GM21515 (cell line): ENCODE data around the gene GOLT1B.
"Not testable (repeated sequence)": the region's sequence is repeated elsewhere in the genome, so short reads cannot be mapped to it uniquely, and the experiment has no call there.

ENCODE experiments used
- ATAC-seq: cut with Tn5 transposase; IDR thresholded peaks from one replicate; pipeline ENCODE4 v1.9.1; 2021; ENCODE audit not compliant: unreplicated experiment

The GOLT1B gene

GRCh38 chr12:21501258-21502163 is at the start of gene GOLT1B, which contains the start of gene RECQL:
Gene GOLT1B, plus strand, starts transcription at chr12:21501789. Its CDS starts 135 bp downstream, at chr12:21501924.
Gene RECQL, minus strand, starts transcription at chr12:21501635. Its CDS starts 2,065 bp downstream, at chr12:21499570.
- ATAC-seq = peak; percentile 98

DNA sequence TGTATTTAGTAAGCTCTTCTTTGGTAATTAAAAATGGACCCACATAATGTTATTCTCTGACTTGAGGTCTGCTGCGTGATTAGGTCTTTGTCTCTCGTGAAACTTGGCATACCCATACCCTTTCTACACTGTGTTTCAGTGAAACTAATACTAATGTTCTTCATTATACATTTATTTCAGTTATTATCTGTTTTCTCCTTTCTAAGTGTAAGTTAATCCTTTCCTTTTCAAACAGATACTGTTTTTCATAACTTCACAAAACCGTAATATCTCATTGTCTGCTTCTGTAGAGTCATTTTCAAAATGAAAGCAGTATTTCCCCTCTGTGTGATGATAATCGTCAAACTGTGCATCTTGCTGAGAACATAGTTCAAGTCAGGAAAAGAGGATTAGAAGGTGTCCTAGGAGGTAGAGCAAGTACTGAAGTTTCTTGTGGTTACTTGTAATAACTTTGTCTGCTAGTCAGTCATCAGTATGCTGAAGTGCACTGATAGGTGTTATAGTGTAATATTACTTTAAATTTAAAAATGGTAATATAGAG is 48.2 kb upstream of the GOLT1B start:
- ATAC-seq = peak; percentile 86

DNA sequence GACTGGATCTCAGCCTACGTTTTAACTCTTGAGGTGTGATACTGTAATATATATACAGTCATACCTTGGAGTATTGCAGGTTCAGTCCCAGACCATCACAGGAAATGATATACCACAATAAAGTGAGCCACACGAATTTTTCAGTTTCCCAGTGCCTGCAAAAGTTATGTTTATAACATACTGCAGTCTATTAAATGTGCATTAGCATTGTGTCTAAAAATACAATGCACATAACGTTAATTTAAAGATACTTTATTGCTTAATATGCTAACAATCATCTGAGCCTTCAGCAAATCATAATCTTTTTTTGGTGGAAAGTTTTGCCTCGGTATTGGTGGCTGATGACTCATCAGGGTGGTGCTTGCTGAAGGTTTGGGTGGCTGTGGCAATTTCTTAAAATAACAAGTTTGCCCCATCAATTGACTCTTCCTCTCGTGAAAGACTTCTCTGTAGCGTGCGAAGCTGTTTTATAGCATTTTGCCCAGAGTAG is 45.3 kb upstream of the GOLT1B start:
- ATAC-seq = no peak

DNA sequence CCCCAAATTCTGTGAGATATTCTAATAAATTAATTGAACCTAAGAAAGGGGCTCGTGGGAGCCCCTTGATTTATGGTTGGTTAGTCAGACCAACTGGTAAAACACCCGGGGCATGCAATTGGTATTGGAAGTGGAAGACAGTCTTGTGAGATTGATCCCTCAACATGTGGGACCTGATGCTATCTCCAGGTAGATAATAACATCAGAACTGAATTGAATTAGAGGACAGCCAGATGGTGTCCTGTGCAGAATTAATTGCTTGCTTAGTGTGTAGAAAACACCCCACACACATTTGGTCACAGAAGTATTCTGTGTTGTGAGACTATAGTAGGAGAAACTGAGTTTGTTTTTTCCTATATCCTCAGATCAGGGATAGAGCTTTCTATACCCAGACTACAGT is 42.1 kb upstream of the GOLT1B start:
- no peak for ATAC-seq

- ATAC-seq = not testable (repeated sequence)
These were observed 34.3 kb upstream of the GOLT1B start for GRCh38 chr12:21467334-21467733.

GRCh38 chr12:21471294-21471693 is 30.3 kb upstream of the GOLT1B start:
- ATAC-seq = no peak

GRCh38 chr12:21472197-21472823 is 29.3 kb upstream of the GOLT1B start:
- ATAC-seq = no peak

GRCh38 chr12:21475552-21475951 is 26.0 kb upstream of the GOLT1B start:
- no peak for ATAC-seq

DNA sequence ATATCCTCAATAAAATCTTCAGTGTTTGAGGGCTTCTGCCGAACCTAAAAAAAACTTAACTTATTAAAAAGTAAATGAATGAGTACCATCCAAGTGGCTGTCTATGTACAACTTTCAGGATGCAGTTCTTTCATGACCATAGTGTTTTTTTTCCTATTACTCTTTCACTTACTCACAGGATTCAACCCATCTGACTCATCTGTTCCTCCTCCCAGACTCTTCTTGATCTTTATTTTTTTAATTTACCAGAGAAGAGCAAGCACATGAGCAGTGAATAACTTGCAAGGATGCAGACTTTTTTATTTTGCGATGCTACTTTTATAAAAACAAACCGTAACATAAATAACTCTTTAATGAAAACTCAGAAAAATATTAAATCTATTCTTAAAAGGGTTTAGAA is 24.6 kb upstream of the GOLT1B start:
- no peak for ATAC-seq

DNA sequence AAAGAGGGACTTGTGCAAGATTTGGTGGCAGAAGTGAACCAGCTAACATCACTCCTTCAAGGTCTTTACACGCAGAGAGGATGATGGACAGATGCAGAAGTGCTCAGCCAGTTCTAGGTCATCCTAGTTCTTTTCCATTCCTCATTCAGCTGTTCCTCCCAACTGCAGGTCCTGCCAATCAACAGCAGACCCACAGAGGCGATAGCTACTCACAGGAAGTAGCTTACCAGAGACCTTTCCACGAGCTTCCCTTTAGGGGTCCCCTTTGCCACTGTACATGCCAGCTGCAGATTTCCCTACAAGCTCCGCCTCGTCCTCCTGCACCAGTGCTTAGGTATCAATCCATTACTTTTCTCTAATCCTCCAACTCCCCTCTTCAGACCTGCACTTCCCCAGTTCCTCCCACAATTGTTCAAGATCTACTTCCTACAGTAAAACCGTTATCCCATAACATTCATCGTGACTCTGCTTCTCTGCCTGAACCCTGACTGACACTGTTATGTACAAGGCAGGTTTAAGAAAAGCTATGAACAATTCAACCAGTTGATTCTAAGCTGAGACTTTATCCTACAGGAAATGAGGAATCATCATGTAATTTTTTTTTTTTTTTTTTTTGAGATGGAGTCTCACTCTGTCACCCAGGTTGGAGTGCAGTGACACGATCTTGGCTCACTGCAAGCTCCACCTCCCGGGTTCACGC is 22.7 kb upstream of the GOLT1B start:
- no peak for ATAC-seq

DNA sequence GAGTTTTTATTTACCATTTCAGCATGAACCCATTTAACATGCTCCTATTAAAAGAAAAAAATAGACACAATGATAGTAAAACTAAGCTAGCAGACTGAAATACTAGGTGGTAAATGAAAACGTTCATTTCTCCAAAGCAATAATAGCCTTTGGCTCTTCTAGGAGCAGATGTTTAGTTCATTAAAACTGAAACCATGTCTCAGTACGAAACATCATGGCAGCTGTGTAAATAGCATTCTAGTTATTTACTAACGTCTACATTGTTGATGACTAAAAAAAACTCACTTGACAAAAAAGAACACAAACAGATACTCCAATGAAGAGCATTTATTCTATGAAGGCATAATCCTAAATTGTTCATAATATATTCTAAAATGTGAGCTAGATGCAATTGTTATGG is 18.1 kb upstream of the GOLT1B start:
- ATAC-seq = no peak

- ATAC-seq = no peak
These were observed 15.6 kb upstream of the GOLT1B start for GRCh38 chr12:21485998-21486397.

DNA sequence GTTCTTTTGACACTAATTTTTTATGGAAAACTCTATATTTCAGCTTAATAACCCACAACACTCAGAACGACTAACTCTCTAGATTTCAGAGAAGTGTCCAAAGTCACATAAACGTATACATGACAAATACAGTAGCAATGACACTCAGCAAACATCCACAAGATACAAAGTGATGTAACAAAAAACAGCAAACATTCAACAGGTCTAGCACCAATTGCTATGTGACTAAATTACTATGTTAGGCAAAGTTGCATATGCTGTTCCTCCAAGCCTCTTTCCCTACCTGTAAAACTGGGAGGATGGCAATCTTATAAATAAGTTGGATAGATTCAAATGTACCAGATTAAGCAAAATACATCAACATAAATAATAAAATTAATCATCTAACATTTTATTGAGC is 1.8 kb upstream of the GOLT1B start:
- no peak for ATAC-seq

GRCh38 chr12:21500786-21501257 is 767 bp upstream of the GOLT1B start:
- peak; percentile 0 for ATAC-seq

DNA sequence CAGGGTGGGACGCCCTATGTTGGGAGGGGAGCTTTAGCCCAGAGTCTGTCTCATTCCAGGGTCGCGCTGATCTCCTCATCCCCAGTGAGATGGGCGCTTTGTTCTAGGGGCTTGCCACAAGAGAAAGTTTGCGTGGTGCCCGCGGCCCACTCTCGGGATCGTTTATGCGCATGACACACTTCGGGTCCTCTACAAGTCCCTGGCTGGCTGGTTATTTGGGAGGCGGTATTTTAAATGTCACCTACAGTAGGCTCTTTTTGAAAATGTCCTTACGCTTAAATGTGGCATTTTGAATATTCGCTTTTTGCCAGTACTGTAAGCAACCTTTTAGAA is 541 bp downstream of the GOLT1B start:
- ATAC-seq = peak; percentile 7

DNA sequence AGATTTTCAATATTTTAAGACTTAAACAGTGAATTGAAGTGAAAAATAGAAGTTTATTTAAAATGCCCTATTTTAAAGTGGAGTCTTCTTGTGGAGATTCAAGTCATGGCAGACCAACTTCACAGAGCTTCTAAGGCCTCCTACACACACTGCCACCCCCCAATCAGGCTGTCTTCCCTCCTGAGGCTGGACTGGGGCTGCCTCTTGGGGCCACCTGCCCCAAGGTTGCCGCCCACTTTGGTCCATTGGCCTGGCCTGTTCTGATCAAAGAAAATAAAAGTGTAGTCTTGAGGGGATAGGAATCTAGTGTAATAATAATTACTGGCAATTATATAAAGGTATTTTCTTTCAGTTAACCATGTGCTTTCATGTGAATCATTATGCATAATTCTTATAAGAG is 1.3 kb downstream of the GOLT1B start:
- ATAC-seq = no peak

DNA sequence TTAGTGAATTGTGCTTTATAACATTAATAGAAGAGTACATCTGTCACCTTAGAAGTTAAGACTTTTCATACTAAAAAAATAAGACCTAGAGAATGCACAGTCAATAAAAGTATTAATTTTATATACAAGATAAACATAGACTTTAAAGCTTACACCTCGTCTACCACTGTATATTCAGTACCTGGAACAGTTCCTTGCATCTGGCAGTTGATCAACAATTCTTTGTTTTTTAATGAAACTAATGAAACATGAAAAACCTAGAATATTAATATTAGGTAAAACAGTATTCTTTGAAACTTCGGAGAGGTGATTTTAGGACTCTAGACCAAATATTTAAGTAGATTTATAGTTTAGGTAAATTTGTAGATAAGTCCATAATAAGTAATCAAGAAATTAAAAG is 4.3 kb downstream of the GOLT1B start:
- ATAC-seq = no peak

DNA sequence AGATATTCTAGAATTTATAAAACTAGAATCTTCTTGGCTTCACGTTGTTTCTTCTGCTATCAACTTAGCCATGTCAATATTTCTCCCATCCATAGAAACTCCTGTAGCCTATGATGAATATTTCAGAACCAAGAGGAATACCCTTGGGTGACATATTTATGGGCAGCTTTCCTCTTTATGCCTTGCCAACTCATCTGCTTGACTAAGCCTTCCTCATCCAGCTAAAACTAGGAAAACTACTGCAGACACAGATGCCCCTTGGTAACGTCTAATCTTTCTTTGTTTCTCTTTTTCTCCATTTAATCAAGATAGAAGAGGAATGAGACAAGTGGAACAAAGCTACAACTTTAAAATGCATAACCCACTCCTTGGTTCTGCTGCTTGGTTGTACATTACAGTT is 6.3 kb downstream of the GOLT1B start:
- ATAC-seq = no peak

GRCh38 chr12:21509768-21510167 is 8.2 kb downstream of the GOLT1B start:
- peak; percentile 95 for ATAC-seq

DNA sequence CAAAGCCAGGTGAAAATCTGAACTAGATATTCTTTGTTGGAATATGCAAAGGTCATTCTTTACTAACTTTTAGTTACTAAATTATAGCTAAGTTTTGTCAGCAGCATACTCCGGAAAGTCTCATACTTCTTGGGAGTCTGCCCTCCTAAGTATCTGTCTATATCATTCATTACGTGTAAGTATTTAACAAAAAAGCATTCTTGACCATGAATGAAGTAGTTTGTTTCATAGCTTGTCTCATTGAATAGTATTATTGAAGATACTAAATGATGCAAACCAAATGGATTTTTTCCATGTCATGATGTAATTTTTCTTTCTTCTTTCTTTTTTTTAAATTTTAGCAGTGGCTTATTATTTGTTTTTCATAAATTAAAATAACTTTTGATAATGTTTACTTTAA is 14.7 kb downstream of the GOLT1B start:
- ATAC-seq = no peak

GRCh38 chr12:21518451-21518850 is 16.9 kb downstream of the GOLT1B start:
- ATAC-seq = no peak
